GM21825 (cell line): ENCODE data around the gene VCAN.

Source experiments
- ATAC-seq: cut with Tn5 transposase; IDR thresholded peaks from one replicate; pipeline ENCODE4 v1.9.1; 2021; ENCODE audit warnings: mild to moderate bottlenecking, moderate library complexity; ENCODE audit not compliant: unreplicated experiment

Gene VCAN

DNA sequence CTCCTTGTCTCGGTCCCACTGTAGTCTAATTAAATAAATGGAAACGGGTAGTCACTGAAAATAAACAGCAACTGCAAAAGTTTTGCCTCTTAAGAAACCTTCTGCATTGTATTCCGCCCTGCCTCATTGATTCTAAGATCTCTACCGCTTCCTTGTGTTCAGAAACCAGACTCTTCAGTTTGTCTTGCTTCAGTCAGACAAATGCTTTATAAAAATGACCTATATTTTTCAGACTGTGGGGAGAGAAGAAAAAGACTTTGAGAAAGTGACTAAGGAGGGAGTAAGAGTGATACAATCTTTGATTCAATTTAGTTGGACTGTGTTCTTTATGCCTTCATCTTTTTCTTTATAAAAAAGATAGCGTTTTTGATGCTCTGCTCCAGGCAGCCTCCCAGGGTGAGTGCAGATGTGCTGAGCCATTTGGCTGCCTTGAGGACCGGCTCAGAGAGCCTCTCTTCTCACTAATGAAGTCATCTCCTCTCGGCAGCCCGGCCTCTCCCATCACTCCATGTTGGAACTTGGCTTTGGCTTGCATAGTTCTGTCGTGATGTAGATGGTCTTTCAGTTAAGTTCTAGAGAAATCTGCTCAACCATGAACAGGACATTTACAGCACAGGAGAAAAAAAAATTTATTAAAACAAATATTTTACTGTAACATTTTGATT lies 4.0 kb upstream of the VCAN start:
- ATAC-seq = no peak

DNA sequence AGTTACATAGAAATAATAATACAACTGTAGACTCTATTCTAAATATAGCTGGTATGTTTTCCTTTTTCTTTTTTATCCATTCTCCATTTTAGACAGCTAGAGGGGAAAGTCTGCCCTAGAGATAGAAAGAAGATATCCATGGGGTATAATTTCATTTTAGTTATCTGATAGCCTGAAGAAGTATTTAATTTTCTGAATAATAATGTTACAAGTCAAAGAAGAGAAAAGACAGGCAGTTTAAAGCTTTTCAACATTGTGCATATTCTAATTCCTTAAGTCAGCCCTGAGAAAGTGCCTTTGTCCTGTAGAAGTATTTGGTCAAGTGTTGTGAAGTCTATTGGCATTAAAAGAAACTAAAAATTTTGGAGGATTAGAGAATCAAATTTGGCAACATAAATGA lies 2.5 kb upstream of the VCAN start:
- no peak for ATAC-seq

DNA sequence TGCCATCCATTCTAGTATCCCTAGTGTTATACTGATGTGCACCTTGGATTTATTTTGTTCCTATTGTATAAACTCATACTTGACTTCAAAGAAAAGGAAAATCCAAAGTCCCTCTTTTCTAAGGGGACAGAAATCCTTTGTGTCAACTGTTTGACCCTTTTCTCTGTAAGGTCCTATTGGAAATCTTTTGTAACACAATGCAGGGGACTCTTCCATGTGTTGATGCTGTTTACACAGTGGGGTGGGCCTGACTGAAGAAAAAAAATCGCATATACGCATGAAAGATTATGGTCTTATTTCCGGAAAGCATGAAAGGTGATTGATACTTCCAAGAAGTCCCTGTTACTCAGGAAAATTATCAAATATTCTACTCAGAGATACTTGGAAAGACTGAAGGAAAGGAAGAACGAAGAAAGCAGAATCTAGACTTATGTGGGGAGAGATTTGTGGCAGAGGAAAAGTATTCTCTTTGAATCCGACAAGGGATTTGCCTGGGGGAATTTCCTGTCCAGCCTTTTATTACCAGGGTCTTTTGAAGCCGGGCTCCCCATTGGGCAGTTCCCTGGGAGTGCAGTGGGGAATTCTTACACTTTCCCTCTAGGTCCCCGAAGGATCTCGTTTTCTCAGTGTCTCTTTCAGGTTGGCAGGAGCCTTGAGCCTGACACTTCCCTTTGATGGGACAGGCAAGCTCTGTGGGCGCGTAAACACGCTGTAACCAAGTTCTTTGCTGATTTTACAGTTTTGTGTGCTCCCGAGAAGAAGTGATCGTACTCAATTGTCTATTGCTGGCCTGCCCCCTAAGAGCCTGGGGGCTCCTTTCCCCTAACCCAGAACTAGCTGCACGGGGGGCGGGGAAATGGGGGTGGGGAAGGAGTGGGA lies 779 bp upstream of the VCAN start:
- no peak for ATAC-seq

DNA sequence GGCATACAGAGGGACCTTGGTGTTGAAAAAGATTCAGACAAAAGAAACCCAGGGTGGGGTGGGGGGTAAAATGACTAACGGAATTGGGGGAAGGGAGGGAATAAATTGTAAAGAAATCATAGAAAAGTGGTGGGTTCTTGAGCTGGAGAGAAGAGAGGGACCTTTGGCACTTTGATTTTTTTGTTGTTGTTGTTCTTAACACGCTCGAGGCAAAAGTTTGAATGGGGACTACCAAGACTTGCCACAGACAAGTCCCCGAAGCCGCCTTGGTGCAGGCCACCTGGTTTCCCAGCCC lies 616 bp downstream of the VCAN start:
- no peak for ATAC-seq

GRCh38 chr5:83472508-83473345 lies 1.2 kb downstream of the VCAN start:
- ATAC-seq = peak; percentile 46

GRCh38 chr5:83473346-83474160 lies 2.0 kb downstream of the VCAN start:
- ATAC-seq = peak; percentile 66

DNA sequence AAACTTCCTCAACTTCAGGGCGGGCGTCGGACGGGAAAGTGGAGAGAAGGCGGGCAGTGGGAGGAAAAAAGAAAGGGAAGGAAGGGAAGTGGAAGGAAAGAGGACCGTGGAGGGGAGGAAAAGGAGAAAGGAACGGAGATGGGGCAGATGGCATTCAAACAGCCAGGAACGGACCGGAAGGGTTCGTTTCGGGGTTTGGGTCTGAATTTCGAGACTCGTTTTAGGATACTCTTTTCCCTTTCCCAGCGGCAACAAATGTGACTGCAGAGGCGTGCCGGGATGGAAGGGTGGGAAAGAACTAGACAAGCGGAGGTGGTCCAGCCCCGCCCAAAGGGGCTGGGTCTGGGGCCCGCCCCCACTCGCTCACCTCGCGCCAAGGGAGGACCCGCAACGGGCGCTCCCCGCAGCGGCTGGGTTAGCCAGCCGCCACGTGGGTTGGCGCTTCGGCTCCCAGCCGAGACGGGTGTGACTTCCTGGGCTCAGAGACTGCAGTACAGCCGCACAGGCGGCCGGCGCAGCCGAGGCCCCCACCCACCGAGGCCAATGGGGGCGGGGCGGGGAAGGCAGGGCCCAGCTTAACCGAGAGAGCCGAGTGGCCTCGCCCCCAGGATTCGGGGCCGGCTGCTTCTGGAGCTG lies 2.7 kb downstream of the VCAN start:
- peak; percentile 55 for ATAC-seq

DNA sequence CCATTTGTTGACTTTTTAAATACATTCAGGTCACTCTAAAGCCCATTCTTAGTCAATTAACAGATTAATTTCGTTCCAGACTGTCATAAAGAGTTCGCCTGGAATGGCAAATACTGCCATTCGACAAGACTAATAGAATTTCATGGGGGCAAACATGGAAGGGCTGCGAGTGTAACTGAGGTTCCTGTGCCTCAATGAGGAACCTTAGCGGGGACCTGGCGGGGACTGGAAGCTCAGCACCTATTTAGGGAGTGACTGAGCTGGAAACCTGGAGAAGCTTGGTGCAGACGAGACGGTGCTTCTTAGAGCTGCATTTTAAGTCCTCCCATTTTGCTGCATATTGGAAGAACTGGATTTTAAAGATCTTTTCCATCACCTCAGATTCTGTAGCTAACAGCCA lies 3.4 kb downstream of the VCAN start:
- ATAC-seq = no peak

GRCh38 chr5:83475391-83475863 lies 3.9 kb downstream of the VCAN start:
- ATAC-seq = no peak

GRCh38 chr5:83475935-83476814 lies 4.6 kb downstream of the VCAN start:
- no peak for ATAC-seq

GRCh38 chr5:83482961-83483360 lies 11.4 kb downstream of the VCAN start:
- ATAC-seq = no peak

DNA sequence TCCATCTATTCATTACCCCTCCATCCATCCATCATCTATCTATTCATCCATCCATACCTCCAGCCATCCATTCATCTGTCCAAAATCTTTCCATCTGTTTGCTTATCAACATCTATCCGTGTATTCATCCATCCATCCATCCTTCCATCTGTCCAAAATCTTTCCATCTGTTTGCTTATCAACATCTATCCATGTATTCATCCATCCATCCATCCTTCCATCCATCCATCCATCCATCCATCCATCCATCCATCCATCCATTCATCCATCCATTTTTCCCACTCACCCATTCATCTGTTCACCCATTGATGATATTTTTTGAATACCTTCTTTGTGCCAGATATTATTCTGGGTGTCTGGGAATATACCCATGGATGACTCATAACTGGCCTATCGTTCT lies 12.8 kb downstream of the VCAN start:
- ATAC-seq = no peak

DNA sequence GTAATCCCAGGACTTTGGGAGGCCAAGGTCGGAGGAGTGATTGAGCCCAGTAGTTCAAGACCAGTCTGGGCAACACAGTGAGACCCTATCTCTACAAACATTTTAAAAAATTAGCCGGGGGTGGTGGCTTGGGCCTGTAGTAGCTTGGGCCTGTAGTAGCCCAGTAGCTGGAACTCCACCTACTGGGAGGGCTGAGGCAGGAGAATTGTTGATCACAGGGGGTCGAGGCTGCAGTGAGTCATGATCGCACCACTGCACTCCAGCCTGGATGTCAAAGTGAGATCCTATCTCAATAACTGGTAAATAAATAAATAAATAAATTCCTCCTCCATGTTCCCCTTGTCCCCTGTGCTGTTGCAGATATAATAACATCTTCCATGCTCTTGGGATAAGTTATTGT lies 14.3 kb downstream of the VCAN start:
- no peak for ATAC-seq

- no peak for ATAC-seq
Observed at GRCh38 chr5:83487155-83487554, 15.6 kb downstream of the VCAN start.

GRCh38 chr5:83488271-83488670 lies 16.7 kb downstream of the VCAN start:
- ATAC-seq = no peak

DNA sequence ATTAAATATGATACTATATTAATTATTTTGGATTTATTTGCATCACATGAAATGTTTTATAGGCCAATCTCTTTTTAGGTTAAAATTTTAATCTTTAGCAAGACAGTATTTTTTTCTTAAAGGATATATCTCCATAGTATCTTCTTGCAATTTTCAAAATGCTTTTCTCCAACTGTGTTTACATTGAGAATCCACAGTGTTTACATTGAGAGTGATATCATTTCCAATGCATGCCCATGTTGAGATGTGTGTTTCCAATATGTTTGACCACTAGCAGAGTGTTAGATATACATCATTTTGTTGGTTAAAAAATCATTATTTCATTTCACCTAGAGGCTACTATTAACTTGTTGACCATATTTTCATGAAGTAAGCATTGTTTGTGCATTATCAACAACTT lies 17.3 kb downstream of the VCAN start:
- ATAC-seq = no peak

- no peak for ATAC-seq
Observed at GRCh38 chr5:83490203-83490602, 18.7 kb downstream of the VCAN start.

DNA sequence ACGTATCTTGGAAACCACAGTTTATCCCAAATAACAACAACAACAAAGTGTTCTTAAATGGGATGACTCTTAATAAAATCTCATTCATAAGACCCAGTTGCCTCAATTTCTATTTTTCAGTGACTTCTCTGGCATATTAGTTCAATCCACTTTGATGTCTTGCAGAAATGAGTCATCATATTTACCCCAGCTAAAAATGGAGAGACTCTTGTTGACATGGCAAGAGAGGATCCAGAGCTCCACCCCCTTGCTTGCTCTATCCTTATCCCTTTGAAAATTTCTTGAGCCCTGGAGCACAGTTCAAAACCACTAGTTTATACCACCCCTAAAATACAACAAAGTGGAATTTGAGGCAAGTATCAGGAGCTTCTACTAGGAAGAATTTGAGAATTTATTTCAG lies 20.8 kb downstream of the VCAN start:
- ATAC-seq = no peak

DNA sequence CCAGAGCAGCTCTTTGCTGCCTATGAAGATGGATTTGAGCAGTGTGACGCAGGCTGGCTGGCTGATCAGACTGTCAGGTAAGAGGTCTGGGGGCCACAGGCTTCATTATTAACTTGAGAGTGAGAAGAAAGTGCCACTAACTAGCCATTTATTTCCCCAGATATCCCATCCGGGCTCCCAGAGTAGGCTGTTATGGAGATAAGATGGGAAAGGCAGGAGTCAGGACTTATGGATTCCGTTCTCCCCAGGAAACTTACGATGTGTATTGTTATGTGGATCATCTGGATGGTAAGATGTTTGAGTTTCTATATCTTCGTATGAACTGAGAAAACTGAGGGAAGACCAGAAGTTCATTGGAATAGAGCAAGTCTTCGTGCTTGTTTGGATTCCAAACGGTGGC lies 22.1 kb downstream of the VCAN start:
- no peak for ATAC-seq
